ENCODE measurements around the gene SLMAP. TPM values are rescaled to one million over a fixed set of nuclear protein-coding genes. Genes with fewer than 3 reads are reported as not detected.

The SLMAP gene
- total RNA-seq, 1 donor from 2014 or later: 116 TPM

DNA sequence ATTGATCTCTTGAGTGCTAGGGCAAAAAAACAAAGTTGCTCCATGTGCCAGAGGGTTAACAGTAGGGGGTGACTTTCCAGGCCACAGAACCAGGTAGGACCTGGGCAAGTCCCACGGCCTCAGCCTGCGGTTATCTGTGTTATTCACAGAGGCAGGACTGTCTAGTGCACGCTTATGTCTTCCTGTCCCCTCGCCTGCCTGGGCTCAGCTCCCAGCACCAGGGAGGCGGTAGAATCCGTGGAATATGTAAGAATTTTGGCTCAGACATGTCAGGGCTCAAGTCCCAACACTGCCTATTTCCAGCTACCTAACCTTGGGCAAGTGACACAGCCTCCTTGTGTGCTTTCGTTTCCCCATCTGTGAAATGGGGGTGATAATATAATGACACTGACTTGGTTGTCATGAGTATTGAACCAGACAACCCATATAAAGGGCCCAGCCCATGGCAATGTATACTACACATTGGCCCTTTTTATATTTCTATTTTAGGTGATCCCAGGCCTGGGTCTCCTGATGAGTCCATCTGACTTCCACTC is 207.8 kb downstream of the SLMAP start:
- Mint-ChIP-seq H3K27me3 (ENCODE audit: low read depth) (no peaks in the 10 kb centered on the region), H3K4me1 (ENCODE audit: low read depth) (peaks cover 21% of the 10 kb centered on the region), H3K9me3 (ENCODE audit: low read depth) (no peaks in the 10 kb centered on the region), H3K27ac (ENCODE audit: unreplicated experiment) (no peak overlapping the region), H3K36me3 (ENCODE audit: low read depth) (no peaks in the 10 kb centered on the region), H3K4me3 (ENCODE audit: unreplicated experiment) (no peak overlapping the region)
- DNase-seq (ENCODE audit: low spot score): no peak
- TF ChIP-seq, protein P1, sequence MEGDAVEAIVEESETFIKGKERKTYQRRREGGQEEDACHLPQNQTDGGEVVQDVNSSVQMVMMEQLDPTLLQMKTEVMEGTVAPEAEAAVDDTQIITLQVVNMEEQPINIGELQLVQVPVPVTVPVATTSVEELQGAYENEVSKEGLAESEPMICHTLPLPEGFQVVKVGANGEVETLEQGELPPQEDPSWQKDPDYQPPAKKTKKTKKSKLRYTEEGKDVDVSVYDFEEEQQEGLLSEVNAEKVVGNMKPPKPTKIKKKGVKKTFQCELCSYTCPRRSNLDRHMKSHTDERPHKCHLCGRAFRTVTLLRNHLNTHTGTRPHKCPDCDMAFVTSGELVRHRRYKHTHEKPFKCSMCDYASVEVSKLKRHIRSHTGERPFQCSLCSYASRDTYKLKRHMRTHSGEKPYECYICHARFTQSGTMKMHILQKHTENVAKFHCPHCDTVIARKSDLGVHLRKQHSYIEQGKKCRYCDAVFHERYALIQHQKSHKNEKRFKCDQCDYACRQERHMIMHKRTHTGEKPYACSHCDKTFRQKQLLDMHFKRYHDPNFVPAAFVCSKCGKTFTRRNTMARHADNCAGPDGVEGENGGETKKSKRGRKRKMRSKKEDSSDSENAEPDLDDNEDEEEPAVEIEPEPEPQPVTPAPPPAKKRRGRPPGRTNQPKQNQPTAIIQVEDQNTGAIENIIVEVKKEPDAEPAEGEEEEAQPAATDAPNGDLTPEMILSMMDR (IDR thresholded peaks at IDR 0.05): no peak

- no peaks in the 10 kb centered on the region for H3K27me3 Mint-ChIP-seq (ENCODE audit: low read depth)
- DNase-seq (ENCODE audit: low spot score): no peak
- peaks cover 18% of the 10 kb centered on the region for H3K4me1 Mint-ChIP-seq (ENCODE audit: low read depth)
- TF ChIP-seq, protein P1 (IDR thresholded peaks at IDR 0.05): no peak
- no peak overlapping the region for H3K4me3 Mint-ChIP-seq (ENCODE audit: unreplicated experiment)
- H3K9me3 Mint-ChIP-seq (ENCODE audit: low read depth): no peaks in the 10 kb centered on the region
- no peak overlapping the region for H3K27ac Mint-ChIP-seq (ENCODE audit: unreplicated experiment)
- H3K36me3 Mint-ChIP-seq (ENCODE audit: low read depth): no peaks in the 10 kb centered on the region
Measured at GRCh38 chr3:57966829-57967228, 210.7 kb downstream of the SLMAP start.

DNA sequence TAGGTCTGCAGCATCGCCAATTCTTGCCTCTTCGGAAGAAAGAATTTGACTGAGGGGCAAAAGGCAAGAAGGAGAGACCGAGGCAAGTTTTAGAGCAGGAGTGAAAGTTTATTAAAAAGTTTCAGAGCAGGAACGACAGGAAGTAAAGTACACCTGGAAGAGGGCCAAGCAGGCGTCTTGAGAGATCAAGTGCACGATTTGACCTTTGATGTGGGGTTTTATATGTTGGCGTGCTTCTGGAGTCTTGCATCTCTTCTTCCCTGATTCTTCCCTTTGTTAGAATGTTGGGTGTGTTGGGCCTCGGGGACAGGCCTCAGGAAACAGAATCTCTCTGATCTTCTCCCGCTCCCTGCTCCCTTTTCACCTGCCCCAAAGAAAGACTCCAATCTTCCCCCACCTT is 211.5 kb downstream of the SLMAP start:
- TF ChIP-seq, protein P1 (IDR thresholded peaks at IDR 0.05): no peak
- no peak for DNase-seq (ENCODE audit: low spot score)
- Mint-ChIP-seq H3K27me3 (ENCODE audit: low read depth) (no peaks in the 10 kb centered on the region), H3K4me1 (ENCODE audit: low read depth) (peaks cover 26% of the 10 kb centered on the region), H3K27ac (ENCODE audit: unreplicated experiment) (no peak overlapping the region), H3K9me3 (ENCODE audit: low read depth) (no peaks in the 10 kb centered on the region), H3K4me3 (ENCODE audit: unreplicated experiment) (no peak overlapping the region), H3K36me3 (ENCODE audit: low read depth) (no peaks in the 10 kb centered on the region)

DNA sequence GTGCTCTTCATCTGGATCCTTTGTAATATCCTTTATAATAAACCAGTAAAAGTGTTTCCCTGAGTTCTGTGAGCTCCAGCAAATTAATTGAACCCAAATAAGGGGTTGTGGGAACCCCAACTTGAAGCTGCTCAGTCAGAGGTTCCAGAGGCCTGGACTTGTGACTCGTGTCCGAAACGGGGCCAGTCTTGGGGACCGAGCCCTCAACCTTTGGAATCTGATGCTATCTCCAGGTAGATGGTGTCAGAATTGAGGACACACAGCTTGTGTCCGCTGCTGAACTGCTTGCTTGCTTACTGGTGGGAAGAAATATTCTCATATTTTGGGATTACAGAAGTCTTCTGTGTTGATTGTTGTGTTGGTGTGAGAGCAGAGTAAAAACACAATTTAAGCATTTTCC is 212.4 kb downstream of the SLMAP start:
- Mint-ChIP-seq H3K4me1 (ENCODE audit: low read depth) (peaks cover 34% of the 10 kb centered on the region), H3K36me3 (ENCODE audit: low read depth) (no peaks in the 10 kb centered on the region), H3K27ac (ENCODE audit: unreplicated experiment) (no peak overlapping the region), H3K27me3 (ENCODE audit: low read depth) (no peaks in the 10 kb centered on the region), H3K4me3 (ENCODE audit: unreplicated experiment) (no peak overlapping the region), H3K9me3 (ENCODE audit: low read depth) (no peaks in the 10 kb centered on the region)
- TF ChIP-seq, protein P1 (IDR thresholded peaks at IDR 0.05): no peak
- DNase-seq (ENCODE audit: low spot score): no peak

- Mint-ChIP-seq H3K27ac (ENCODE audit: unreplicated experiment) (peak overlapping the region; percentile 69), H3K9me3 (ENCODE audit: low read depth) (no peaks in the 10 kb centered on the region), H3K4me3 (ENCODE audit: unreplicated experiment) (no peak overlapping the region), H3K27me3 (ENCODE audit: low read depth) (no peaks in the 10 kb centered on the region), H3K36me3 (ENCODE audit: low read depth) (no peaks in the 10 kb centered on the region), H3K4me1 (ENCODE audit: low read depth) (peaks cover 48% of the 10 kb centered on the region)
- TF ChIP-seq, protein P1 (IDR thresholded peaks at IDR 0.05): no peak
- DNase-seq (ENCODE audit: low spot score): no peak
Measured at GRCh38 chr3:57971975-57972374, 215.9 kb downstream of the SLMAP start.

Measured in chondrocyte (in vitro differentiated cells).